ENCODE results near the gene UBASH3A.

The UBASH3A gene

GRCh38 chr21:42495765-42496119 lies 92.0 kb downstream of the UBASH3A start:
- DNase-seq: no peak

GRCh38 chr21:42496120-42496838 lies 92.6 kb downstream of the UBASH3A start, which contains the start of gene RSPH1:
TSS of gene RSPH1 (minus strand) at chr21:42496224. CDS start at chr21:42496186, 38 bp downstream.
- DNase-seq: peak; percentile 98

GRCh38 chr21:42496839-42497202 lies 93.1 kb downstream of the UBASH3A start:
- no peak for DNase-seq

All from fibroblast of upper back skin (primary cell).